Duodenal mucosa (tissue), 2 donors: ENCODE measurements around the gene FTO.

Experiments
- H3K27ac ChIP-seq: one replicate; pipeline ENCODE4 v1.7.0; 2013; ENCODE audit warnings: low read depth, low read length
- H3K27me3 ChIP-seq, 2 donors: one replicate each; pipeline ENCODE4 v1.7.0; 2013; ENCODE audit warnings: low read length in 2 of 2, control low read depth in 1 of 2; ENCODE audit not compliant: insufficient read depth in 2 of 2, control insufficient read depth in 1 of 2
- H3K36me3 ChIP-seq, 2 donors: one replicate each; pipeline ENCODE4 v1.7.0; 2013; ENCODE audit warnings: low read length in 2 of 2, control low read depth in 1 of 2; ENCODE audit not compliant: insufficient read depth in 2 of 2, control insufficient read depth in 1 of 2
- H3K4me1 ChIP-seq, 2 donors: one replicate each; pipeline ENCODE4 v1.7.0; 2013; ENCODE audit warnings: low read length in 2 of 2, control low read depth in 1 of 2; ENCODE audit not compliant: insufficient read depth in 2 of 2, control insufficient read depth in 1 of 2
- H3K4me3 ChIP-seq, 2 donors: one replicate each; pipeline ENCODE4 v1.7.0; 2013; ENCODE audit warnings: low read length in 2 of 2, low read depth in 1 of 2
- H3K9ac ChIP-seq, 2 donors: one replicate each; pipeline ENCODE4 v1.7.0; 2013; ENCODE audit warnings: low read length in 2 of 2, low read depth in 1 of 2
- H3K9me3 ChIP-seq, 2 donors: one replicate each; pipeline ENCODE4 v1.7.0; 2013; ENCODE audit warnings: low read length in 2 of 2, control low read depth in 1 of 2; ENCODE audit not compliant: control insufficient read depth in 1 of 2

Gene FTO

GRCh38 chr16:53779186-53779585 lies 75.2 kb downstream of the FTO start:
- Histone ChIP-seq H3K27me3 (no peaks in the 10 kb centered on the region), H3K27ac (no peak overlapping the region), H3K4me3 (no peak overlapping the region), H3K9ac (no peak overlapping the region), H3K9me3 (no peaks in the 10 kb centered on the region), H3K36me3 (no peaks in the 10 kb centered on the region), H3K4me1 (peaks cover 13 to 34% of the 10 kb centered on the region in 2 donors)

DNA sequence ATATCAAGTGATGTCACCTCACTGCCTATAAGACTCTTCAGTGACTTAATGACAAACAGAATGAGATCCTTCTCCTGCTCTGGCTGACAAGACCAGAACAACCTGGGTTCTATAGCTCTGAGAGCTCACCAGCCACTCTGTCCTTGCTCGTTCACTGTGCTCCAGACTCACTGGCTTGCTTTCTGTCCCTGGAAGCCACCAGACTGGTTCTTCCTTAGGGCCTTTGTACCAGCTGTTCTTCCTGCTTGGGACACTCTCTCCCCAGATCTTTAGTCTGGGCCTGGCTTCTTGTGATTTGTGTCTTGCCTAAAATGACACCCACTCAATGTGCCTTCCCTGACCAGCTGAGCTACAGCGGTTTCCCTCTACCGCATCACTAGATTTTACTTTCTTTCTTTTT lies 76.1 kb downstream of the FTO start:
- Histone ChIP-seq H3K27ac (no peak overlapping the region), H3K4me3 (no peak overlapping the region), H3K9ac (no peak overlapping the region), H3K9me3 (no peaks in the 10 kb centered on the region), H3K4me1 (peaks cover 12 to 26% of the 10 kb centered on the region in 2 donors), H3K36me3 (no peaks in the 10 kb centered on the region), H3K27me3 (no peaks in the 10 kb centered on the region)

DNA sequence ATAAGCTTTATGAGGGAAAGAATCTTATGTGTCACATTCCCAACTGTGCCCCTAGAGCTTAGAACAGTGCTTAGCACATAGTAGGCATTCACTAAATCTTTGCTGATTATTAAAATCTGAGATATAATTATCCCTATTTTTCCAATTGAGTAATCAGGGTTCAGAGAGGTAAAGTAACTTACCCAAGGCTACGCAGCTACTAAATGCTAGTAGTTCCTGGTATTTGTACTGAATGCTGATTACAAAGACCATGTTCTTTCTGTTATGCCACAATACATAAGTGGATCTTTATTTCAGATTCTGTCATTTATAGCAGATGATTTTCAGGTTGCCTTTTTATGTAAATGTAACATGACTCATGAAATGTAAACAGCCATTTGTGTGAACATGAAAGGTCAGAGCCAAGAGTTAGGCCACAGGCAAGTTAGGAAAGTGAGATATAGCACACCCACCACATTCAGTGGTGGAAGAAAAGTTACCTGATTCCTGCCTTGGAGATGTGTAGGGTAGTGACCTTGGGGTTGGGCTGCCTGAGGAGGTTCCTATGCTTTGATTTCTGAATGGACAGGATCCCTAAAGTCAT lies 77.2 kb downstream of the FTO start:
- no peak overlapping the region for H3K9ac ChIP-seq
- H3K4me1 ChIP-seq = peaks cover 2 to 15% of the 10 kb centered on the region in 2 donors
- H3K27me3 ChIP-seq = no peaks in the 10 kb centered on the region
- no peak overlapping the region for H3K27ac ChIP-seq
- no peak overlapping the region for H3K4me3 ChIP-seq
- no peaks in the 10 kb centered on the region for H3K9me3 ChIP-seq
- no peaks in the 10 kb centered on the region for H3K36me3 ChIP-seq

- H3K9ac ChIP-seq = no peak overlapping the region
- H3K9me3 ChIP-seq = no peaks in the 10 kb centered on the region
- no peaks in the 10 kb centered on the region for H3K27me3 ChIP-seq
- H3K4me1 ChIP-seq = peaks cover 0 to 13% of the 10 kb centered on the region in 2 donors
- no peak overlapping the region for H3K27ac ChIP-seq
- H3K4me3 ChIP-seq = no peak overlapping the region
- H3K36me3 ChIP-seq = no peaks in the 10 kb centered on the region
Observed at GRCh38 chr16:53782148-53782547, 78.2 kb downstream of the FTO start.

DNA sequence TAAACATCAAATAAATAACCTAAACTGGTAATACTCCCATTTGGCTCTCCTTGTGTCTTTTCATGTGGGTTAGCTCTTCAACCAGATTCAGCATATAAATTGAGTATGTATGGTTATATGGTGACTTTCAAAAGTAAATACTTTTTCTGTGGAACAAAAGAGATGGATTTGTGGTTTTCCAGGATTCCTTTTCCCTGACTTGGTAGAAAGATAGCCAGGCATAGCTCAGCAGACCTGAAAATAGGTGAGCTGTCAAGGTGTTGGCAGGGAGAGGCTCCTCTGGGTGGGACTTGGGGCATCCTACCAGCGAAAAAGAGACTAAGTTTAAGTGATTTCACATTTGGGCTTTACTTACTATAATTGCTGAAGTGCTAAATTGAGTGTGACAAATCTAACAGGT lies 80.3 kb downstream of the FTO start:
- no peak overlapping the region for H3K9ac ChIP-seq
- no peaks in the 10 kb centered on the region for H3K27me3 ChIP-seq
- H3K36me3 ChIP-seq = no peaks in the 10 kb centered on the region
- no peak overlapping the region for H3K4me3 ChIP-seq
- no peak overlapping the region for H3K27ac ChIP-seq
- no peaks in the 10 kb centered on the region for H3K9me3 ChIP-seq
- peaks cover 0 to 13% of the 10 kb centered on the region in 2 donors for H3K4me1 ChIP-seq

DNA sequence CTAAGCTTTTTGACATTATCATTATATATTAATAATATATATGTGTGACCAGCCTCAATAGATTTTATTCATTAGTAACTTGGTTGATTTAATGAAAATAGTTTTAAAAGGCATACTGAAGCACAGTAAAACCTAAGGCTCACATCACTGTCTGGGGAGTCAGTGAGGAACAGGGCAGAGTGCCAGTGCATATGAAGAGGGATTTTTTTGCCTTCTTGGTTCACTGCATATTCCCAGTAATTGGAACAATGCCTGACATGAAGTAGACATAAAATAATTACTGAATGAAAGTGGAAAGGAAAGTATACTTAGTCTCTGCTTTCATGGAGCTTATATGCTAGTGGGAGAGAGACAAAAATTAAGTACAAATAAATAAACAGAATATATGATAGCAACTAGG lies 81.1 kb downstream of the FTO start:
- no peak overlapping the region for H3K27ac ChIP-seq
- H3K9me3 ChIP-seq = no peaks in the 10 kb centered on the region
- H3K4me1 ChIP-seq = peaks cover 0 to 13% of the 10 kb centered on the region in 2 donors
- no peaks in the 10 kb centered on the region for H3K36me3 ChIP-seq
- no peaks in the 10 kb centered on the region for H3K27me3 ChIP-seq
- H3K9ac ChIP-seq = no peak overlapping the region
- H3K4me3 ChIP-seq = no peak overlapping the region

GRCh38 chr16:53785916-53786315 lies 82.0 kb downstream of the FTO start:
- Histone ChIP-seq H3K9ac (no peak overlapping the region), H3K27ac (no peak overlapping the region), H3K4me3 (no peak overlapping the region), H3K36me3 (no peaks in the 10 kb centered on the region), H3K9me3 (no peaks in the 10 kb centered on the region), H3K4me1 (peaks cover 0 to 12% of the 10 kb centered on the region in 2 donors), H3K27me3 (no peaks in the 10 kb centered on the region)

- H3K36me3 ChIP-seq = no peaks in the 10 kb centered on the region
- no peak overlapping the region for H3K9ac ChIP-seq
- no peaks in the 10 kb centered on the region for H3K4me1 ChIP-seq
- H3K27ac ChIP-seq = no peak overlapping the region
- no peak overlapping the region for H3K4me3 ChIP-seq
- H3K27me3 ChIP-seq = no peaks in the 10 kb centered on the region
- no peaks in the 10 kb centered on the region for H3K9me3 ChIP-seq
Observed at GRCh38 chr16:53787423-53787822, 83.5 kb downstream of the FTO start.

GRCh38 chr16:53789137-53789536 lies 85.2 kb downstream of the FTO start:
- Histone ChIP-seq H3K9me3 (no peaks in the 10 kb centered on the region), H3K27me3 (no peaks in the 10 kb centered on the region), H3K4me3 (no peak overlapping the region), H3K36me3 (no peaks in the 10 kb centered on the region), H3K27ac (no peak overlapping the region), H3K4me1 (no peaks in the 10 kb centered on the region), H3K9ac (no peak overlapping the region)

DNA sequence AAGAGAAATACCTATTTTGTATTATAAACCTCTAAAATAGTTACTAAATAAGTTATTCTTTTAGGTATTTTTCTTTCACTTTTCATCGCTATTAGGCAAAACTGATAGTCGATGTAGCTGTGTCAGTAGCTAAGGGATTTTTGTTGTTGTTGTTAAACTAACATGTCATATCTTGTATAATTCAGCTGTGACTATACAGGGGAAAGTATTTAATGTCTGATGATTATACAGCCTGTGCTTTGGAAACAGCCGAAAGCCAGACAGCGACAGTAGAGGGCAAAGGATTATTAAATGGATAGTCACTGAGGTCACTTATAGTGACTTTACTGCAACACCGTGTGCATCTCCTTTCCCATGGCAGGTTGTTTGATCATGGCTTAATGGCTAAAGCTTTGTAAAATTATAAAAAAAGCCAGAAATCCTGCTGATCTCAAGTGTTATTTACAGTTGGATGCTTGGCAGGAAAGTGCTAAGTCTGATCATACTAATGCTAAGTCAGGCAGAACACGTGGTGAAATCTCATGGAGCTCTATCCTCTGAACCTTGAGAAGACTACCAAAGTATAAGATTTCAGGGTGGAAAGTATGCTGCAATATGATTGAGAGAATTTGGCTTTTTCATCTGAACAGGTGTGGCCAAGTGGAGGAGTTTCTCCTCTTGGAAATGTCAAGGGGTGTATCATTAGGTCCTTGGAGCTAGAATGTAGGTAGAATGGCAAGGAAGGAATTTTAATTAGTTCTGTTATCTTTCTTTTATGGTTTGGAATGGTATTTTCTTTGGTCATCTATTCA lies 88.4 kb downstream of the FTO start:
- H3K4me1 ChIP-seq = no peaks in the 10 kb centered on the region
- H3K9ac ChIP-seq = no peak overlapping the region
- H3K36me3 ChIP-seq = no peaks in the 10 kb centered on the region
- H3K4me3 ChIP-seq = no peak overlapping the region
- no peaks in the 10 kb centered on the region for H3K27me3 ChIP-seq
- H3K9me3 ChIP-seq = no peaks in the 10 kb centered on the region
- H3K27ac ChIP-seq = no peak overlapping the region
